Left hindlimb (tissue), 1 donor: Measurements from ENCODE around the gene CHRNA10.
"Not testable (repeated sequence)": the region's sequence is repeated elsewhere in the genome, so short reads cannot be mapped to it uniquely, and the experiment has no call there.

Source experiments
- DNase-seq: peaks from one replicate; pipeline ENCODE4 v3.0.0-alpha.2; 2018

Gene CHRNA10

DNA sequence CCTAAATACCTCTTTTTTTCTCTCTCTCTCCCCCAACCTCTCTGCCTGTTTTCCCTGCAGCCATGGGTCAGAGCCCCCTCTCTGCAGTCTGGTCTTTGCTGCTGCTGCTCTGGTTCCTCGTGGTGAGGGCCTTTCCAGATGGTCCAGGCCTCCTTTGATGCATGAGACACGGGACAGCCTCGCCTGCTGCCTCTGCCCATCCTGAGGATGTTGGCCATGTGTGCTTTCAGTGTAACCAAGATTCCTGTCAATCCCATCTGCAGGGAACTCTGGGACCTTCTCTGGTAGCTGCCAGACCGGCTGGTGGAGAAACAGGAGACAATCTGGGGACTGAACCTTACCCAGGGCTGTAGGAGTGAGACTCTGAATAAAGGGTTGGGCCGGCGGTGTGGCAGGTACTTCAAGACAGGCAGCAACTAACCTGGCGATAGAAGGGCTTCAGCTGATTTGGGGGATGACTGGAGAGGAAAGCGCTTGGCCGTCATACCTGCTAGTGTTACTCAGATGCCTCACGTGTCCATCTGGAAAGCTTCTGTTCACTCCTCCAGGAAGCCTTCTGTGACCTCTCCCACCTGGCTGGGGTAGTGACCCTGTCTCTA, 7.1 kb downstream of the CHRNA10 start:
- DNase-seq, result no peak

DNA sequence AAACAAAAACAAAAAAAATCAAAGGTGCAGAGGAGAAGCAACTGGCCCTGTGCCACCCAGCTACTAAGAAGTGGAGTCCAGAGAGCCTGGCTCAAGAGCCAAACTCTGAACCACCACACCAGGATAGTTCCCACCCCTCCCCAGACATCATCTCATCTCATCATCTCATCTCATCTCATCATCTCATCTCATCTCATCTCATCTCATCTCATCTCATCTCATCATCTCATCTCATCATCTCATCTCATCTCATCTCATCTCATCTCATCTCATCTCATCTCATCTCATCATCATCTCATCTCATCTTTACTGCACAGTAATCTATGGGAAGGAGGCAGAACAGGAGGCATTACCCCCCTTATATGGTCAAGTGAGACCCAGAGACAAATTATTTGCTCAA, 8.3 kb downstream of the CHRNA10 start:
- no peak for DNase-seq

DNA sequence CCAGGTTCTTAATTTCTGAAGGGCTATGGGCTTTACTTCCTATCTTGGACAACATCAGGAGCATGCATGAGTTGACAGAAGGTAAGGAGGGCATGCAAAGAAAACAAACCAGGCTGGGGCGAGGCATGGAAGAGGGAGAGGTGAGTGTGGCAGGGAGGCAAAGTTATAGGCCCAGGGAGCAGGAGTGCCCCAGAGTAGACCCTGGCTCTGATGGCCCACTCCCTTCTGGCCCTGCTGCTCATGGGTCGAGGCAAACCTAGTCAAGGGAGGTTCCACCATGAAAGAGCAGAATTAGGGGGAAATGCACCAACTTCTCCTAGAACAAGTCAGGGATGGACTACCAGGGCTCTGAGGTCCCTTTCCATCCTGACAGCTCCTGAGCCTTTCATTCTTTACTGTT, 10.2 kb downstream of the CHRNA10 start:
- DNase-seq, result no peak

DNA sequence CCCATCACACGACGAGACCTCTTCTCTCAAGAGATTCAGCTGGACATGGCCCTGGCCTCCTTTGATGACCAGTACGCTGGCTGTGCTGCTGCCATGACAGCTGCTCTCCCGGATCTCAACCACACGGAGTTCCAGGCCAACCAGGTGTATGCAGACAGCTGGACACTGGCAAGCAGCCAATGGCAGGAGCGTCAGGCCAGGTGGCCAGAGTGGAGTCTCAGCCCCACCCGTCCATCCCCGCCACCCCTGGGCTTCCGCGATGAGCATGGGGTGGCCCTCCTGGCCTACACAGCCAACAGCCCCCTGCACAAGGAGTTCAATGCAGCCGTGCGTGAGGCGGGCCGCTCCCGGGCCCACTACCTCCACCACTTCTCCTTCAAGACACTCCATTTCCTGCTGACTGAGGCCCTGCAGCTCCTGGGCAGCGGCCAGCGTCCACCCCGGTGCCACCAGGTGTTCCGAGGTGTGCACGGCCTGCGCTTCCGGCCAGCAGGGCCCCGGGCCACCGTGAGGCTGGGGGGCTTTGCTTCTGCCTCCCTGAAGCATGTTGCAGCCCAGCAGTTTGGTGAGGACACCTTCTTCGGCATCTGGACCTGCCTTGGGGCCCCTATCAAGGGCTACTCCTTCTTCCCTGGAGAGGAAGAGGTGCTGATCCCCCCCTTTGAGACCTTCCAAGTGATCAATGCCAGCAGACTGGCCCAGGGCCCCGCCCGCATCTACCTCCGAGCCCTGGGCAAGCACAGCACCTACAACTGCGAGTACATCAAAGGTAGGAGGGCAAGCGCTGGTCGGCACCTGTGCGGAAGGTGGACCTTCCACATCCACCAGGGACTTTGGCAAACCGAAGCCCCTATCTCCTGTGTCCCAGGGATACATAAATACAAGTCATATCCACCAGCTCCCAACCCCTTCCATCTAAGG, 11.3 kb downstream of the CHRNA10 start:
- no peak for DNase-seq

DNA sequence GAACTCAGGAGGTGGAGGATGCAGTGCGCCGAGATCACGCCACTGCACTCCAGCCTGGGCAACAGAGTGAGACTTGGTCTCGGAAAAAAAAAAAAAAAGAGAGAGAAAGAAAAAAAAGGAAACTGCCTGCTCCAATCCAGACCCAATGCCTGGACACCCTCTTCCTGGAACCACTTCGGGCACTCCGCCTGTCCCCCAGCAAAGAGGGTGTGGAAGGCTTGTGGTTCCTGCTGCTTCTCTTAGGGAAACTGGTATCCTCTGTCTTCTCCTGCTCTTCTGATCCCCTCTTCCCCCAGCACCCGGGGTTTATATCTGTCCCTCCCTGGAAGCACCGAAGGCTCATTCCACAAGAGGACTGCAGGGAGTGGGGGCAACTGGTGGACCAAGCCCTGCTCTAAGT, 12.9 kb downstream of the CHRNA10 start:
- no peak for DNase-seq

DNA sequence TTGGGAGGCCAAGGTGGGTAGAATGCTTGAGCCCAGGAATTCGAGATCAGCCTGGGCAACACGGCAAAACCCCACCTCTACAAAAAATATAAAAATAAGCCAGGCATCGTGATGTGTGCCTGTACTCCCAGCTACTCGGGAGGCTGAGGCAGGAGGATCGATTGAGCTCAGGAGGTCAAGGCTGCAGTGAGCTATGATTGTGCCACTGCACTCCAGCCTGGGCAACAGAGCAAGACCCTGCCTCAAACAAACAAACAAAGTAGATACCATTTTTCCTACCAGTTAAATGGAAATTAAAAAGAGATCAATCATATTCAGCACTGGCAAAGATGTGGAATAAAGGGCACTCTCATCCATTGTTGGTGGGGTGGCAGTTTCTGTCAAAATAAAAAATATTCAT, 13.9 kb downstream of the CHRNA10 start:
- DNase-seq, result not testable (repeated sequence)

DNA sequence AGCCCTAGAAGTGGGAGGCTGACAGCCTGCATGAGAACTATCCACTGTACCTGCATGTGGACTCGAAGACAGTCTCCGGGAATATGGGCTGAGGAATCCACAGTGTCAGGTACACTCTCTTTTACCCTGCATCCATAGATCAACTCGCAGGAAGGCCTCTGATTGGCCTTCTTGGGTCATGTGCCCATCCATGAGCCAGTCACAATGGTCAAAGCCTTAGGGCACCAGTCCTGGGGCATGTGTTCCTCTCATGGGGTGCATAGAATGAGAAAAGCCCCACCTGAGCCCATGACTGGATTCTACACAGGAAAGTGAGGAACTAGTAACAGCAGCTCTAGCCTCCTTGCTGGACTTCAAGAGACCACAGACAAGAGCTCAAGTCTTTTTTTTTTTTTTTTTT, 15.6 kb downstream of the CHRNA10 start:
- DNase-seq, result no peak

DNA sequence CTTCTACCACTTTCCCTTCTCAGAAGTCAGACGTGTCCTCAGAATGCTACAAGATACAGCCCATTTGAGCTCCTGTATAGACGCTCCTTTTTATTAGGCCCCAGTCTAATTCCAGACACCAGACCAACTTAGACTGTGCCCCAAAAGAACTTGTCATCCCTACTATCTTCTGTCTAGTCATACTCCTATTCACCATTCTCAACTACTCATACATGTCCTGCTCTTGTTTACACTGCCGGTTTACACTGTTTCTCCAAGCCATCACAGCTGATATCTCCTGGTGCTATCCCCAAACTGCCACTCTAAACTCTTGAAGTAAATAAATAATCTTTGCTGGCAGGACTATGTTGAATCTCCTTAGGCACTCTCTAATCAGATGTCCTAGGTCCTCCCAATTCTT, 18.7 kb downstream of the CHRNA10 start:
- not testable (repeated sequence) for DNase-seq

DNA sequence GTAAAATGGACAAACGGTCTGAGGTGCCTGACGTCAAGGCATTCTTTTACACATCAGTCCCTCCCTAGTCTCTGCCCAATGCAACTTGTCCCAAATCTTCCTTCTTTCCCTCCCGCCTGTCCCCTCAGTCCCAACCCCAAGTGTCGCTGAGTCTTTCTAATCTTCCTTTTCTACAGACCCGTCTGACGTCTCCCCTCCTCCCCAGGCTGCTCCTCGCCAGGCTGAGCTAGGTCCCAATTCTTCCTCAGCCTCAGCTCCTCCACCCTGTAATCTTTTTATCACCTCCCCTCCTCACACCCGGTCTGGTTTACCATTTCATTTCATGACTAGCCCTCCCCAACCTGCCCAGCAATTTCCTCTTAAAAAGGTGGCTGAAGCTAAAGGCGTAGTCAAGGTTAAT, 21.8 kb downstream of the CHRNA10 start:
- DNase-seq, result not testable (repeated sequence)

DNA sequence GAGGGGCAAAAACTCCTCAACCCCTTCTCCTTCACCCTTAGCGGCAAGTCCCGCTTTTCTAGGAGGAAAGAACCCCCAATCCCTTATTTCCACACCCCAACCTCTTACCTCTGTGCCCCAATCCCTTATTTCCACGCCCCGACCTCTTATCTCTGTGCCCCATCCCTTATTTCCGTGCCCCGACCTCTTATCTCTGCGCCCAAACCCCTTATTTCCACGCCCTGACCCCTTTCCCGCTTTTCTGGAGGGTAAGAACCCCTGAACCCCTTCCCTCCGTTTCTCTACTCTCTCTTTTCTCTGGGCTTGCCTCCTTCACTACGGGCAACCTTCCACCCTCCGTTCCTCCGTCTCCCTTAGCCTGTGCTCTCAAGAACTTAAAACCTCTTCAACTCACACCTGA, 22.3 kb downstream of the CHRNA10 start:
- DNase-seq, result not testable (repeated sequence)

DNA sequence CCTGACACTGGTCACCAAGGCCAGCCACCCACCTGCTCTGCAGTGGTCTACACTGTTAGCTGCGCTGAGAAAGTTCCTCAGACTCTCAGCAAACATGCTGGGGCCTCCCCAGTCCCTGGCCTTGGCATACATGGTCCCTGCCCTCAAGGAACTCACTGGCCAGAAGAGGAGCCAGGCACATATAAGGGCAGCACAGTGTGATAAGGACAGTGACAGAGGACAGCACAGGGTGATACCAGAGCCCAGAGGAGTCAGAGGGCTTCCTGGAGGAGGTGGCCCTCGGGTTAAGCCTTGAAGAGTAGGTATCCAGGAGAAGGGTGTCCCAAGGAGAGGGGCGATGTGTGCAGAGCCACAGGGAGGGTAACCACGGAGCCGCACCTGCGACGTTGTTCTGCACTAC, 25.6 kb downstream of the CHRNA10 start:
- DNase-seq, result no peak

DNA sequence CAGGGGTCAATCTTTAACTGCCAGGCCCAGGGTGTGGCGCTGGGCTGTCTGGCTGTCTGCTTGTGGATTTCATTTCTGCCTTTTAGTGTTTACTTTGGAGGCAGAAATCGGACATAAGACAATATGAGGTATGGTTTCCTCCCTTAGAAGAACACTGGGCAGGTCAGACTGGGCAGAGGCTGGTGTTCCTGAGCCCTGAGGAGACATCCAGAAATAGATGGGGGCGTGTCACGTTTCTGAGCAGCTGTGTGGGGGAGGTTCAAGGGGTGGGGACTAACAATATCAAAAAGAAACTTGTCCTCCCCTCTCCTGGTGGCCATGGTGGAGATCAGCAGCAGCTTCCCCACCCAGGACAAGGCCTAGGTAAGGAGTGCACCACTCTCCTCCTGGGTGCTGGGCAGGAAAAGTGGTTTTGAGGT, 26.4 kb downstream of the CHRNA10 start, which contains the start of gene ART1:
Gene ART1 (plus strand): TSS at position 312 of the 419 bp plus-strand sequence. CDS start 14,086 bp downstream, outside the sequence.
- DNase-seq, result no peak

DNA sequence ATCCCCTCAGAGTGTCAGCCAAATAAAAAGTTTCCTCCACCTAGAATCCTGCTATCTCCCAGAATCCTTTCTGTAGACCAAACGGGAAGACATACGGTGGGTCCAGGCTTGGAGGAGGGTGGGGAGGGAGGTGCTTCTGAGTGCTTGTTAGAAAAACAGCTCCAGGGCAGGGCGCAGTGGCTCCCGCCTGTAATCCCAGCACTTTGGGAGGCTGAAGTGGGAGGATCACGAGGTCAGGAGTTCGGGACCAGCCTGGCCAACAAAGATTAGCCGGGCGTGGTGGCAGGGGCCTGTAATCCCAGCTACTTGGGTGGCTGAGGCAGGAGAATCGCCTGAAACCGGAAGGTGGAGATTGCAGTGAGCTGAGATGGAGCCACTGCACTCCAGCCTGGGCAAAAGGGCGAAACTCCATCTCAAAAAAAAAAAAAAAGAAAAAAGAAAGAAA, 28.1 kb downstream of the CHRNA10 start:
- not testable (repeated sequence) for DNase-seq

DNA sequence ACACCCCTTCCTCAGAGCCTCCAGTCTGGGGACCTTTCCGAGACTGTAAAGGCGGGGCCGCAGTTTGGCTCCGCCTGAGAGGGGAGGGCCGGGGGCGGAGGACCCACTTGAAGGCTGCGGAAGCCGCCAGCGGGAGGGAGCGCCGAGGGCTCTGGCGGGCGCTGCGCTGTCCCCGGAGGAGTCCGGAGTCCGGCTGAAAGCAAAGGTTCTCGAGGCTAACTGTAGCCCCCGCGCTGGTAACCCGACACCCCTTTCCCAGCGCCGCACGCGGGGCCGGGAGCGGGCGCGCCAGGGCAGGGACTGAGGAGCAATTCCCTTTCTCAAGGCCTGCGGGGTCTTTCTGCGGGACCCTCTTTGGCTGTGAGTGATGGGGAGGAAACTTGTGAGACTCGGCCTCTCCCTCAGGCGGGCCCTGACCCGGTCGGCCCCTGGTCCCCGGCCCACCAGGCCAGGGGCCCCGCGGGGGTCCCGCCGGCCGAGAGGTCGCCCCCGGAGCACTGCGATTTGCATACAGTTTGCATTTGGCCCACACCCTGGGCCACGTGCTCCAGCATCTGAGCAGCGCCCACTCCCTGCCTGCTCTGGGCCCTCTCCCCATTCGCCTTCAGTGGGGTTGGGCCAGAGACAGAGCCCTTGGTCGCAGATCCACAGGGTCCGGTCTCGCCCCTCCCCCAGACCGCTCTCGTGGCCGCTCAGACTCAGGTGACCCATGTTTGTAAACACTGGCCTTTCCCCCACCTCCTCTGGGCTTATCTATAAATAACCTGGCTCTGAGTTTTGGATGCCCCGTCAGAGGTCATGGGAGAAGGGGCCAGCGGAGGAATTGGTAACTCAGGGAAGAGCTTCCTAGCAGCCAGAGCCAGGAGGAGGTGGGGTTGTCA, 28.9 kb downstream of the CHRNA10 start:
- peak; percentile 90 for DNase-seq

DNA sequence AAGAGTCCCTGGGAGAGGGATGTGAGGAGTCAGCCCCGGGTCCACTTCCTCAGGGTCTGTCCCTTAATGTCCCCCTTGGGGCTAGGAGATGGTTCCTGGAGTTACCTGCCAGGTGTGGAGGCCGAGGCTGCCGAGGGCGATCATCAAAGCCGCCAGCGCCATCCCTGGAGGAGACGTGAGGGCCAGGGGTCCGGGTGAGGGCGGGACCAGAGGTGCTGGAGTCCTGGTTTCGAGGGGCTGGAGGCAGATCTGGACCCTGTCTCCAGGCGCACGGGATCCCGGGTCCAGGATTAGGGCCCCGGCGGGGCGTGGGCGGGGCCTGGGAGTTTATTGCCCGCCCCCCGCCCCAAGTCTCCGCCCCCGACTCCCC, 29.5 kb downstream of the CHRNA10 start, which contains the start of gene ART5:
Gene ART5 (minus strand): TSS at position 292 of the 370 bp plus-strand sequence. CDS start 130 bp downstream, at position 162.
- DNase-seq, result no peak

DNA sequence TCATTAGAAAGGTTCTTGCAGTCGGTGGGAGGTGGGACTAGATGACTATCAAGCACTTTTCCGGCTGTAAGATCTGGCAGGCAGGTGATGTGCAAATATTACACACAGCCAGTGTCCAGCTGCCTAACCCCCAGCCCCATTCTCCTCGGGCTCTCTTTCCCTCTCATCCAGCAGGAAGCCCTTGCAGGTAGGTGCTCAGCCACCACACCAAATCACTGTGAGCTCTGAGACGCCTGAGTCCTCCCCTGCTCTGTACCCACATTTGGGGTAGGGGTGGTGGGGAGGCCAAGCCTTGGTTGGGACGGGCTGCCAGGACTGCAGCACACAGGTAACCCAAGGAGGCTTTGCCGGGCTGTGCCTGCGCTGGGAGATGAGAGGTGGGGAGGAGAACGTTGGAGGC, 30.0 kb downstream of the CHRNA10 start:
- no peak for DNase-seq

DNA sequence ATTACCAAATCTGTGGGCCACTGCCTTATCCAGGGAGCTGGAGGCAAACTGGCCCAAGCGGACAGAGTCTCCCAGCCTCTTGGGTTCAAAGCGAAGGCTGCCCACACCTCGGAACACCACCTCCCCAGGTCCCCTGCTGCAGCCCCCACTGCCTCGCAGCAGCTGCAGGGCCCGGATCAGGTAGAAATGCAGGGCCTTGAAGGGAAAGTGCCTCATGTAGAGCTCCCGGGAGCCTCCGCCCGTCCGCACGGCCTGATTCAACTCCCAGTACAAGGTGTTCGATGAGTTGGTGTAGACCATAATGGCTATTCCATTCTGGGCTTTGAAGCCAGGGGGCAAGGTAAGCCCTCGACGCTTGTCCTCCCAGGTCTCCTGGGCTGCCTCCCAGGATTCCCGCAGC, 31.3 kb downstream of the CHRNA10 start:
- DNase-seq, result no peak

DNA sequence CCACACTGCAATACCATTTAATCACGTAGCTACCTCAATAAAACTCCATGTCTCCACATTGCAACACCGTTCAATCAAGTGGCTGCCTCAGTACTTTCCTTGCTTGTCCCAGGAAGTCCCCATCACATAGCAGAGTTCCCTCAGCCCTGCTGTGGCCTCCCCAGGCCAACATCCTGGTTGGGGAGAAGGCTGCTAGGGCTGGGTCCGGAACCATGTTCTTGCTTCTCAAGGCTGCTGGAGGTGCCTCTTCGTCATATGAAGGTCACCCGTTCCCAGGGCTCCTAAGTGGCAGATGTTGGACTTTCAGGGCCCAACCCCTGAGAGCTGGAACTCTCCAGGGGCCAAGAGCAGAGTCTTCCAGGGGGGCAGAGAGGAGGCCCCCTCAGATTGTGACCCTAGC, 32.7 kb downstream of the CHRNA10 start:
- DNase-seq, result no peak

DNA sequence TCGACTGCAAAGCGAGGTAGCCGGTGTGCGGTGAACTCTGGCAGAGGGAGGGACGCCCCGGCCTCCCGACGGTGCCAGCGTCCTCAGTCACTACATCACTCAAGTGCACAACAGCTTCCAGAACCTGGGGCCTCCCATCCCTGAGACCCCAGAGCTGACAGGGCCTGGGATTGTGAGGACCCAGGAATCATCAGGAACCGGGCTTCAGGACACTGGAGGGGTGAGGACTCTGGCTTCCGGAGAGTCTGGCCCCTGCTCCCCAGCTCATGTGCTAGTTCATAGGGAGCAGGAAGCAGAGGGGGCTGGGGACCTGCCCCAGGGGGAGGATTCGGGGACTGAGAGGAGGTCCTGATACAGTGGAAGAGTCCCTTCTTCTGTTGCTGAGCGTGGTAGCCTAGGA, 34.0 kb downstream of the CHRNA10 start:
- DNase-seq, result no peak

DNA sequence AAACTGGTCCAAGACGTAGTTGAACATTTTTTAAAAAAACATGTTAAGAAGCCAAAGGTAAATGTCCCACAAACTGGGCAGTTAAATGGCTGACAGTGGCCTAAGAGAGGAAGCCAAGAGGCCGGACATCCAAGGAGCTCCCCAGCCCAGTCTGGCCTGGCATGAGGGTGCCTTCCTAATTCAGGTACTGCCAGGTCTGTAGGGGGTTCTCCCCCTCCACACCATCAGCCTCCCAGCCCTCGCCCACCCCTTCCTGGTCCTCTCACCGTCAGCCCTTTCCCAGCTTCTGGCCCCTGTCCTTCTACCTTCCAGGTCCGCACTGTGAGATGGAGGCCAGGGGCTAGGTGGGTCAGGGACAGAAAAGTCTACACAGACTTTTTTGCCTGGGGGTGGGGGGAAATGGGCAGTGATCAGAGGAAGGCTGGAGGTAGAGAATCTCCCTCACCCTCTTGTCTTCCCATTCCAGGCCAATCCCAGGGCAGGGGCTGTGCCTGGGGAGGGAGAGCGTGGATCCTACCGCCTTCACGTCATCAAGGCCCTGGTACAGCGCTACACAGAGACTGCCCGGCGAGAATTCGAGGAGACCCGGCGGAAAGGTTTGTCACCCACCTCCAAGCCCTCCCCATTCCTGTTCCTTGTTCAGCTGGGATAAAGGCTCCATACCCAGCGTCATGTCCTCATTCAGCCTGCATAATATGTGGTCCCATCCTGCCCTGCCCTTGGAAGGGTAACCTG, 35.4 kb downstream of the CHRNA10 start:
- DNase-seq, result no peak

DNA sequence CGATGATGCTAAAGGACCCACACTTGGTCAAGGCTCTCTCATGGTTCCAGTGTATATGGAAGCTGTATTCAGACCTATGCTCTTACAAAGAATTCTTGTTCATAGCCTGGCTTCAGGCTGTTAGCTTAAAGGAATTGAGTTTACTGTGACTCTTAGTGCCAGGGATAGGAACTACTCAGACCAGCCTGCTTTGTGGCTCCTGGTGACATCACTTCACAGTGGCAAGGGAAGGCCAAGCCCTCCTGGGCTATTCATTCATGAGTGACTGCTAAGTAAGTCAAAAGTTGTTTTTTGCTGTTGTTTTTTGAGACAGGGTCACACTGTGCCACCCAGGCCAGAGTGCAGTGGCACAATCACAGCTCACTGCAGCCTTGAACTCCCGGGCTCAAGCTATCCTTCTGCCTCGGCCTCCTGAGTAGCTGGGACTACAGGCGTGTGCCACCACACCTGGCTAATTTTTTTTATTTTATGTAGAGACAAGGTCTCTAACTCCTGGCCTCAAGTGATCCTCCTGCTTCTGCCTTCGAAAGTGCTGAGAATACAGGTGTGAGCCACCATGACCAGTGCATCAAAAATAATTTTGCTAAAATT, 39.0 kb downstream of the CHRNA10 start:
- DNase-seq, result no peak

DNA sequence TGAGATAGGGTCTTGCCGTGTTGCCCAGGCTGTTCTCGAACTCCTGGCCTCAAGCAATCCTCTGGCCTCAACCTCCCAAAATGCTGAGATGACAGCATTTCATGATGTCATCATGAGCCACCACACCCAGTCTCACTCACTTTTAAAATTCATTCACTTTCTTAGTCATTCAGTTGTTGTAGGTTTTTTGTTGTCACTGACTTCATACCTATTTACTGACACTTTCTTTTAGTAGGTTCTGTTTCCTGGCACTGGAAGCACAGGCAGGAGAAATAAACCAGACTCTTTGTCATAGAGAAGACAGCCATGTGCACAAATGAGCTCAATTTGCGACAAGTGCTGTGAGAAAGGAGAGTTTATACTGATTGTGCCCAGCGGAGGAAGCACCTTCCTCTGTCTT, 39.9 kb downstream of the CHRNA10 start:
- no peak for DNase-seq
